KOPT-K1 (cell line): ENCODE measurements around the gene CCDC40.

Experiments
- H3K27ac ChIP-seq: fragments of 200-600 bp; sonication (generic); 2 replicates; pipeline ENCODE4 v1.5.1; 2016; ENCODE audit warnings: antibody characterized with exemption, mild to moderate bottlenecking, low read depth, low read length; ENCODE audit not compliant: poor library complexity, severe bottlenecking
- H3K36me3 ChIP-seq: fragments of 200-600 bp; sonication (generic); 2 replicates; pipeline ENCODE4 v1.5.1; 2017; ENCODE audit warnings: antibody characterized with exemption, mild to moderate bottlenecking, low read length, moderate library complexity; ENCODE audit not compliant: insufficient read depth
- H3K9me3 ChIP-seq: fragments of 200-600 bp; sonication (generic); 2 replicates; pipeline ENCODE4 v1.5.1; 2017; ENCODE audit warnings: antibody characterized with exemption, low read length, mild to moderate bottlenecking; ENCODE audit not compliant: insufficient read depth, poor library complexity, severe bottlenecking

Gene CCDC40

GRCh38 chr17:80007939-80008338 is 28.5 kb upstream of the CCDC40 start:
- H3K27ac ChIP-seq: no peak overlapping the region
- H3K36me3 ChIP-seq: no peaks in the 10 kb centered on the region
- no peaks in the 10 kb centered on the region for H3K9me3 ChIP-seq

- Histone ChIP-seq H3K36me3 (no peaks in the 10 kb centered on the region), H3K27ac (no peak overlapping the region), H3K9me3 (peaks cover under 1% of the 10 kb centered on the region)
These were observed 28.0 kb upstream of the CCDC40 start for GRCh38 chr17:80008383-80008840.

- Histone ChIP-seq H3K27ac (no peak overlapping the region), H3K36me3 (no peaks in the 10 kb centered on the region)
These were observed 27.6 kb upstream of the CCDC40 start for GRCh38 chr17:80008848-80009247.

GRCh38 chr17:80009391-80010282 is 26.8 kb upstream of the CCDC40 start:
- Histone ChIP-seq H3K9me3 (peaks cover 13% of the 10 kb centered on the region), H3K27ac (no peak overlapping the region), H3K36me3 (no peaks in the 10 kb centered on the region)

More at GRCh38 chr17:80008848-80009247, 27.6 kb upstream of the CCDC40 start:
- peaks cover 5% of the 10 kb centered on the region for H3K9me3 ChIP-seq

- H3K9me3 ChIP-seq: peaks cover 14% of the 10 kb centered on the region
- no peak overlapping the region for H3K27ac ChIP-seq
- H3K36me3 ChIP-seq: no peaks in the 10 kb centered on the region
These were observed 26.1 kb upstream of the CCDC40 start for GRCh38 chr17:80010283-80010858.

- Histone ChIP-seq H3K9me3 (peaks cover 14% of the 10 kb centered on the region), H3K27ac (no peak overlapping the region), H3K36me3 (no peaks in the 10 kb centered on the region)
These were observed 24.4 kb upstream of the CCDC40 start for GRCh38 chr17:80011989-80012555.

- H3K36me3 ChIP-seq: no peaks in the 10 kb centered on the region
- peaks cover 14% of the 10 kb centered on the region for H3K9me3 ChIP-seq
- no peak overlapping the region for H3K27ac ChIP-seq
These were observed 23.4 kb upstream of the CCDC40 start for GRCh38 chr17:80012765-80013741.

GRCh38 chr17:80017226-80018010 is 19.0 kb upstream of the CCDC40 start:
- Histone ChIP-seq H3K9me3 (peaks cover 14% of the 10 kb centered on the region), H3K27ac (no peak overlapping the region), H3K36me3 (no peaks in the 10 kb centered on the region)

GRCh38 chr17:80018917-80019651 is 17.4 kb upstream of the CCDC40 start:
- Histone ChIP-seq H3K36me3 (no peaks in the 10 kb centered on the region), H3K9me3 (peaks cover 6% of the 10 kb centered on the region), H3K27ac (no peak overlapping the region)

- Histone ChIP-seq H3K9me3 (no peaks in the 10 kb centered on the region), H3K36me3 (no peaks in the 10 kb centered on the region)
These were observed 14.8 kb upstream of the CCDC40 start for GRCh38 chr17:80021600-80021999.

GRCh38 chr17:80023481-80024205 is 12.8 kb upstream of the CCDC40 start:
- H3K36me3 ChIP-seq: no peaks in the 10 kb centered on the region
- no peaks in the 10 kb centered on the region for H3K9me3 ChIP-seq
- no peak overlapping the region for H3K27ac ChIP-seq

More at GRCh38 chr17:80021600-80021999, 14.8 kb upstream of the CCDC40 start:
- no peak overlapping the region for H3K27ac ChIP-seq

- no peaks in the 10 kb centered on the region for H3K9me3 ChIP-seq
- no peaks in the 10 kb centered on the region for H3K36me3 ChIP-seq
- H3K27ac ChIP-seq: no peak overlapping the region
These were observed 12.1 kb upstream of the CCDC40 start for GRCh38 chr17:80024206-80024972.
